Astrocyte of the spinal cord (primary cell): Measurements from ENCODE around the gene FGD6.
"Not testable (repeated sequence)": the region's sequence is repeated elsewhere in the genome, so short reads cannot be mapped to it uniquely, and the experiment has no call there.

Experiments
- DNase-seq: peaks from one replicate; pipeline ENCODE4 v3.0.0; 2011; ENCODE audit warnings: low read depth, low spot score
- H3K4me3 ChIP-seq: 2 replicates; pipeline ENCODE4 v1.5.1; 2011; ENCODE audit warnings: low read depth, mild to moderate bottlenecking, low read length, moderate library complexity
- CTCF ChIP-seq: IDR thresholded peaks from 2 replicates; pipeline ENCODE4 v1.5.1; 2012; ENCODE audit warnings: low read depth, mild to moderate bottlenecking, low read length, inconsistent platforms
- in situ Hi-C: cut with HindIII; loops from 2 replicates; pipeline ENCODE4 v1.10.0; 2017; ENCODE audit warnings: low sequenced_read_pairs

FGD6 gene

GRCh38 chr12:95237315-95237714, 20.0 kb upstream of the FGD6 start:
- no peak for DNase-seq
- TF ChIP-seq CTCF: no peak
- in situ Hi-C loops: no loop called here

GRCh38 chr12:95235621-95236020, 18.4 kb upstream of the FGD6 start:
- DNase-seq, in situ Hi-C loops, H3K4me3 ChIP-seq: not testable (repeated sequence)

More at GRCh38 chr12:95237315-95237714, 20.0 kb upstream of the FGD6 start:
- H3K4me3 ChIP-seq: no peak overlapping the region

GRCh38 chr12:95234187-95234586, 16.9 kb upstream of the FGD6 start:
- in situ Hi-C loops, H3K4me3 ChIP-seq, DNase-seq: not testable (repeated sequence)

GRCh38 chr12:95231190-95231589, 13.9 kb upstream of the FGD6 start:
- TF ChIP-seq CTCF: no peak
- in situ Hi-C loops: no loop called here
- DNase-seq: peak; percentile 60
- no peak overlapping the region for H3K4me3 ChIP-seq

- DNase-seq: no peak
- no peak for TF ChIP-seq CTCF
- no peak overlapping the region for H3K4me3 ChIP-seq
- in situ Hi-C loops: no loop called here
These were observed 13.0 kb upstream of the FGD6 start for GRCh38 chr12:95230313-95230712.

- no peak for TF ChIP-seq CTCF
- DNase-seq: no peak
- in situ Hi-C loops: no loop called here
- no peak overlapping the region for H3K4me3 ChIP-seq
These were observed 12.4 kb upstream of the FGD6 start for GRCh38 chr12:95229636-95230035.

- in situ Hi-C loops: no loop called here
- DNase-seq: no peak
These were observed 11.3 kb upstream of the FGD6 start for GRCh38 chr12:95228617-95229016.

More at GRCh38 chr12:95228617-95229016, 11.3 kb upstream of the FGD6 start:
- no peak overlapping the region for H3K4me3 ChIP-seq
- no peak for TF ChIP-seq CTCF
